Smooth muscle cell of bladder (primary cell): ENCODE results near the gene TIMM9. TPM values are rescaled to one million over a fixed set of nuclear protein-coding genes. Genes with fewer than 3 reads are reported as not detected.

Experiments
- total RNA-seq: library from RNA; depleted of rRNA; stranded (reverse); fragments of >200 nt; gene quantifications from 2 replicates; pipeline ENCODE4 v1.2.3, GENCODE V29; 2014

Gene TIMM9
- total RNA-seq = 17.8 and 19.4 TPM in 2 replicates

DNA sequence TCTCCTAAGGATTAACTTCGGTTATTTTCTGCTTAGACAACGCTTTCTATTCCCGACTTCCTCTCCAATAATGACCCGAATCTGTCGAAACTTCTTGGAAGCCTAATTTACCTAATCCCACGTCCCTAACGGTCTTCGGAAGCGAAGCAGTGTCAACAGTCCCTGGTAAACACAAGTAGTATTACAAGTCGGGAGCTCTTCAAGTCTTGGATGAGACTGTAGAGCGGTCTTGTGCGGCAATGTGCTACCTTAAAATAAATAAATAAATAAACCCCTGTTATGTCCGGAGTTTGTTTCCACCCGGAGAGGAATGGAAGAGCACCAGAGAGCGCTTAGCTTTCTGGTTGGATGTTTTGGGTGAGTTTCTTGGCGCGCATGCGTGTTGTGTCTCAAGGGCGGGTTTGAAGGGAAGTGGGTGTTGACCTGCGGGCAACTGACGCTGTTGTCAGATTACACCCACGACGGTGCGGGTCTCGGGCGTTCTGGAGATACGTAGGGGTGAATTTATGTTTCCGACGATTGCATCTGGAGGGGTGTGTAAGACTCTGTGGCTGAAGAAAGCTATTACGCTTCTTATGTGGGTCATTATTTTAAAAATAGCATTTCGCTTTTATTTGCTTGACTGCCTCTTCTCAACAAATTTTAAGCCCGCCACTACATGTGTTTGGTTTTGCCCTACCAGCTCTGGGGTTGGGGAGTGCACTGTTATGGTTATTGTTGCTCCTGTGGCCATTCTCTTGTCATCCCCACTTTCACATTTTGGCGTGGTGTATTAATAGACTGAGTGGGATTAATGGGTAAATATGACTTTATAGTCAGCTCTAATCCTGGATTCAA is at the start of gene TIMM9, which contains the start of gene KIAA0586:
Gene TIMM9 (minus strand): TSS at position 251 of the 837 bp plus-strand sequence. CDS start 15,586 bp downstream, outside the sequence.
Gene KIAA0586 (plus strand): TSS at position 439 of the 837 bp plus-strand sequence. CDS start 546 bp downstream, outside the sequence.

DNA sequence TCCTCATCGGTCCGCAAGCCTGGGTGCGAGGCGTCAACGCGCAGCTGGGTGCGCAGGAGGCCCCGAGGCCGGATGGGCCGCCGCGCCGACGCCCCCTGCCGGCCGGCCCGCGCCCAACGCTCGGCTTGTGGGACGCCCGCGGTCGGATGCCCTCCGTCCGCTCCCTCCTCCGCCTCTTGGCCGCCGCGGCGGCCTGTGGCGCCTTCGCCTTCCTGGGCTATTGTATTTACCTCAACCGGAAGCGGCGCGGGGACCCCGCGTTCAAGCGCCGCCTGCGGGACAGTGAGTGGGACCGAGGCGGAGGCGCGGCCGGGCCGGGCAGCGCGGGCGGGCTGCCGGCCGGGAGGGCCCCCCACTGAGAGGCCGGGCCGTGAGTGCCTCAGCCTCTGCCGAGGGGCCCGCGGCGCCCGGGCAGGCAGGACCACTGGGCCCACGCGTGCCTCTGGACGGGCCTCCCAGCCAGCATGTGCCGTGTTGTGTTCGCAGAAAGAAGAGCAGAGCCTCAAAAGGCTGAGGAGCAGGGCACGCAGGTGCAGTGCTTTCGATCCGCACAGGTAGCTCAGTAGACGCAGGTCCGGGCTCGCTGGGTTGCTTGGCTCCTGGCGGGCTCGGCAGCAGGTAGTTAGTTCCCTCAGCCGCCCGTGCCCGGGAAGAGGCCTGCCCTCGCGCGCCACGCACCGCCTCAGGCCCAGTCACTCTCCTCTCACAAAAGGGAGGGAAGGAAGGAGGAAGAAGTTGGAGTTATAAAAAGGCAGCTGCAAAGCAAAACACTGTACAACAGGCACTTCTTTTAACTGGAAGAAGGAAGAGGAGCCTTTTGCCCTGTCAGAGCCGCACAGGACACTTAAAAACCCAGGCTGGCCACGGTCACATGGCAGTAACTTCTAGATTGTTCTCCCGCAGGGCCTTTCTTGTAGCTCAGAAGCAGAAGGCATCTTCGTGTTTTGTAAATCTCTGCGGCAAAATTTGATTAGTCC is 31.2 kb downstream of the TIMM9 start, which contains the start of gene TOMM20L:
Gene TOMM20L (plus strand): TSS at position 119 of the 977 bp plus-strand sequence. CDS start 28 bp downstream, at position 147.

Other genes with a start within 250 kb of the TIMM9 start
- 40.7 and 50.8 TPM in 2 replicates for gene ACTR10, start 227.4 kb downstream of the TIMM9 start, total RNA-seq
- 78.8 and 83.8 TPM in 2 replicates for gene PSMA3, start 182.7 kb downstream of the TIMM9 start, total RNA-seq
- gene ARID4A, start 129.0 kb downstream of the TIMM9 start, total RNA-seq = 7.0 and 8.2 TPM in 2 replicates
- not detected in 2 replicates for gene TOMM20L, start 31.6 kb downstream of the TIMM9 start, total RNA-seq
- gene KIAA0586, start 188 bp upstream of the TIMM9 start, total RNA-seq = 10.7 and 11.5 TPM in 2 replicates
- 44.8 and 78.7 TPM in 2 replicates for gene DACT1, start 210.4 kb upstream of the TIMM9 start, total RNA-seq